A172 (cell line): Measurements from ENCODE around the gene AMMECR1. TPM values are rescaled to one million over a fixed set of nuclear protein-coding genes. Genes with fewer than 3 reads are reported as not detected.
A peak's percentile ranks its signal among the peaks of the same experiment; 100 is the strongest.
"Not testable (repeated sequence)": the region's sequence is repeated elsewhere in the genome, so short reads cannot be mapped to it uniquely, and the experiment has no call there.

ENCODE experiments used
- DNase-seq: peaks from one replicate; pipeline ENCODE4 v3.0.0-alpha.2; 2015; ENCODE audit warnings: low spot score
- total RNA-seq: library from RNA; depleted of rRNA; stranded (reverse); fragments of >200 nt; shearing (Covaris generic); gene quantifications from 2 replicates; pipeline ENCODE4 v1.2.3, GENCODE V29; 2014; rRNA removed

The AMMECR1 gene
- 7.8 and 8.3 TPM in 2 replicates for total RNA-seq

DNA sequence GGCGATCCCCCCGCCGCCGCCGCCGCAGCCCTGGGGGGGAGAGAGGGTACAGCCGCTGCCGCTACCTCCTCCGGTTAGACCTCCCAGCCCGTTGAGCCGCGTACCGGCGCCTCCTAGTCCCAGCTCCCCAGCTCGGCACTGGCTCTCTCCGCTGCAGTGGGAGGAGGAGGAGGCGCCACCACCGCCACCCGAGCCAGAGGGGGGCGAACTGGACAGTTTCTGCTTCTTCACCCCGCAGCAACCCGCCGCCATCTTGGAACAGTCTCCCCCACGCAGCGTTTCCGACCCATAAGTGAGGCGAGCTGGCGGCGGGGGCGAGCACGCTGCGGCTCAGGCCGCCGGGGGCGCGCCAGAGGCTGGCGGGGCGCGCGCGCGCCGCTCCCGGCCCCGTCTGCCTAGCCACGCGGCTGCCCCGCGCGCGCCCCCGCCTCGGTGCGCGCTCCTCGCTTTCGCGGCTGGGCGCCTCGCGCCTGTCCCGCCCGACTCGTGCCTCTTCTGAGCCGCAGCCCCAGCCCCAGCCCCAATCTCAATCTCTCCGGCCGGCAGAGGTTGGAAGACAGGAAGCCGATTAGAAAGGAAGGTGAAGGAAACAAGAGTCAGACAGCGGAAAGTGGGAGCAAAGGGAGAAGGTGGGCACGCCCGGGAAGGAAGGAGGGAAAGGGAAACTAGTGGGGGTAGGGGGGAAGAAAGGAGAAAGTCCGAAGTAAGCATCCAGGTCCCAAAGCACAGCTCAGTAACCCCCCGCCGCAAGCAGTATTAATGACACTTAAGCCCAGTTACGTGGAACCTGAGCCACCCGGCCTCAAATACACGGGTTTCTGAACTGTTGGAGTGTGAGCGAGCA lies at the start of gene AMMECR1:
Gene AMMECR1, minus strand, starts transcription at position 266 of the 844 bp plus-strand sequence. Its CDS starts 14 bp downstream, at position 252.
- DNase-seq, result peak; percentile 42

DNA sequence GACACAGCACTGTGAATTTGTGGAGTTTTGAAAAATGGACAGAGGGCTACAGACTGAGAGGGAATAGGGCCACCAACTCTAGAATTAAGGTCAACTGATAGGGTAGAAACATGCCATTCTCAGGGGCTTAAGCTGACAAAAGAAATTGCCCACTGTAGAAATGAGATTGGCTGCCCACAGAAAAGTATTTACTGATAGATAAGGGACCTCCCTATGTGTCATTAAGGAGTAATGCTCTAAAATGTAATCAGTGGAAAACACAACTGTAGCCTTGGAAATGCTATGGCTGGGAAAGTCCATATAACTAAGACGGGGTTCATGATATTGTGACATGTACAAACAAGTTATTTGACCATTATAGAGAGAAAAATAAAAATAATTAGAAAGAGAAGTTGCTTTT lies 45.4 kb upstream of the AMMECR1 start:
- no peak for DNase-seq

DNA sequence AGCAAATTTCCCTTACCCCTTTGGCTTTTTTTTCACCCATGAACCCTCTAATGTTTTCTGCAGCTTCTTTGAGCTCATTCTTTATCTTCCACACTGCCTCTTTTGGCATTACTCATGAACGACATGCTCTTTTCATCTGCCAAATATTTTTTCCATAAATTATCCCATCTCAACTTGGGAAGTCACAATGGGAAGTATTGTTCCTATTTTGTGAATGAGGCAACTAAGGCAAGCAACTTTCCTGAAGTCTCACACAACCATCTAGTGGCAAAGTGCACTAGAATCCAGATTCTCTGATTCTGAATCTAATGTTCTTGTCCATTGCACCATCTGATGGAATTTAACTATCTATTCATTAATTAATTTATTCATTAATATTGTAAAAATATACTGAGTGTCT lies 41.4 kb upstream of the AMMECR1 start:
- DNase-seq, result no peak

DNA sequence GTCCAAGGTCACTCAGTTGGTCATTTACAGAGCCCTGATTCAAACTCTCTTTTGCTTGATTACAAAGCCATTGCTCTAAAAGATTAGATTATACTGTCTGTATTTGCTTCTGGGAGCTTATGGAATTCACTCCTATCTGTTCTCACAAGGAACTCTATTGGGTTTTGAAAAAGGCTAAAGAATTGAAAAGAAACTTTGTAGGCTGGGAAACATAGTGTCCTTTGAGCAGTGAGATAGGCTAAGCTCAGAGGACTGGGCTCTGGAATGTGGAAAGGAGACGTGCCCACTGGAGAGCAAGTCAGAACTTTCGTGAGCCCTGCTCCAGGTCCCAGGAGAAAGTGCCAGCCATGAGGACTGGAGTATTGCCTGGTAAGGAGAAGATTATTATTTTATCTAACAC lies 40.7 kb upstream of the AMMECR1 start, which contains the start of gene RTL9:
Gene RTL9, plus strand, starts transcription at position 301 of the 400 bp plus-strand sequence. CDS start 91,770 bp downstream, outside the sequence.
- no peak for DNase-seq

DNA sequence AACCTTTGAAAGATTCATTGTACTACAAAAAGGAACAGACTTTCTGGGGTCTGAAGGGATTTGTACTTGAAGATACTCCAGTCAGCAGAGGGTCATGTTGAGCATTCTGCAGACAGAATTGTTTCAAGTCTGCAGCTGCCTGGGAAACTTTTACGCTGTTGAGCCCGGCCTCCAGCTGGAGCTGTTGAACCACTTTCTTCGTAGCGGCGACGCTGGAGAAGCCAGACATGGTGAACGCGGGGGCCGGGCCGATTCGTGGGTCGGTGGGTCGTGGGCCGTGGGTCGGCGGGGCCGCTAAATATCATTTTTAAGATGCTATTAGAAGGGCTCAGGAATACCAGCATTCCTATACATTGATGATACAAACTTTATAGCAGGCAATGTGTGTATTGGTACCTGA lies 28.8 kb upstream of the AMMECR1 start:
- no peak for DNase-seq

DNA sequence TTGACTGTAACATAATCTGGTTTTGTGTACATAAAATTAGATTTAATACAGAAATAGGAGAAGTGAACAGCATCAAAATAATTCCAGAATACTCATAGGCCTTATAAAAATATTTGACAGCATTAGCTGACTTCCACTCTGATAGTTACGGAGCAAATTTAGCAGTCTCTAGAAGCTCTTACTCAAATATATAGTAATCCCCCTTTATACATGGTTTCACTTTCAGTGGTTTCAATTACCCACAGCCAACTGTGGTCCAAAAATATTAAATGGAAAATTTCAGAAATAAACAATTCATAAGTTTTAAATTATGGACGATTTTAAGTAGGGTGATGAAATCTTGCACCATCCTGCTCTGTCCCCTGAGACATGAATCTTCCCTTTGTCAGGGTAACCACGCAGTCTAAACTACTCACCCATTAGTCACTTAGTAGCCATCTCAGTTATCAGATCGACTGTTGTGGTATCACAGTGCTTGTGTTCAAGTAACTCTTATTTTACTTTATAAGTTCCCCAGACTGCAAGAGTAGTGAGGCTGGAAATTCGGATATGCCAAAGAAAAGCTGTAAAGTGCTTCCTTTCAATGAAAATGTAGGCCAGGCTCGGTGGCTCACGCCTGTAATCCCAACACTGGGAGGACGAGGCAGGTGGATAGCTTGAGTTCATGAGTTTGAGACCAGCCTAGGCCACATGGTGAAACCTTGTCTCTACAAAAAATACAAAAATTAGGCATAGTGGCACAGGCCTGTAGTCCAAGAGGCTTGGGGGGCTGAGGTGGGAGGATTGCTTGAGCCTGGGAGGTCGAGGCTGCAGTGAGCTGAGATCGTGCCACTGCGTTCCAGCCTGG lies 23.5 kb upstream of the AMMECR1 start:
- peak; percentile 56 for DNase-seq

DNA sequence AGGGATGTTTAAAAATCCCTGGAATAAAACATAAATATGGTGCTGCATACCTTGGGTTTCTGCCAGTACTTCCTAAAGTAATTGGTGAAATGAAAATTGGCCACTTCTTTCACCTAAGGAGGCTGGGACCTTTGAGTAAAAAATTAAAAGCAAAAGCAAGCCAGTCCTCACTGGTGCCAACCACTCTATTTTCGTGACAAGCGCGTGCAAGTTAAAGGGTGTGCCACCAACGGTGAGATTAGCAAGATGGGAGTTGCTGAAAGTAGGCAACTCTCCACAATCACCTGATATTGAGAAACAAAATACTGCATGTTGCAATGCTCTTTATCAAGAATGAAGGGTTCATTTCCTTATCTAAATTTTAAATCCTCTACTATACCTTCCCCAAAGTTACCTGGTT lies 21.1 kb upstream of the AMMECR1 start:
- no peak for DNase-seq

DNA sequence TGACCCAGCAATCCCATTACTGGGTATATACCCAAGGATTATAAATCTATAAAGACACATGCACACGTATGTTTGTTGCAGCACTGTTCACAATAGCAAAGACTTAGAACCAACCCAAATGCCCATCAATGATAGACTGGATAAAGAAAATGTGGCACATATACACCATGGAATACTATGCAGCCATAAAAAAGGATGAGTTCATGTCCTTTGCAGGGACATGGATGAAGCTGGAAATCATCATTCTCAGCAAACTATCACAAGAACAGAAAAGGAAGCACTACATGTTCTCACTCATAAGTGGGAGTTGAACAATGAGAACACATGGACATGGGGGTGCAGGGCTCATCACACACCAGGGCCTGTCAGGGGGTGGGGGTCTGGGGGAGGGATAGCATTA lies 15.6 kb upstream of the AMMECR1 start:
- DNase-seq, result not testable (repeated sequence)

DNA sequence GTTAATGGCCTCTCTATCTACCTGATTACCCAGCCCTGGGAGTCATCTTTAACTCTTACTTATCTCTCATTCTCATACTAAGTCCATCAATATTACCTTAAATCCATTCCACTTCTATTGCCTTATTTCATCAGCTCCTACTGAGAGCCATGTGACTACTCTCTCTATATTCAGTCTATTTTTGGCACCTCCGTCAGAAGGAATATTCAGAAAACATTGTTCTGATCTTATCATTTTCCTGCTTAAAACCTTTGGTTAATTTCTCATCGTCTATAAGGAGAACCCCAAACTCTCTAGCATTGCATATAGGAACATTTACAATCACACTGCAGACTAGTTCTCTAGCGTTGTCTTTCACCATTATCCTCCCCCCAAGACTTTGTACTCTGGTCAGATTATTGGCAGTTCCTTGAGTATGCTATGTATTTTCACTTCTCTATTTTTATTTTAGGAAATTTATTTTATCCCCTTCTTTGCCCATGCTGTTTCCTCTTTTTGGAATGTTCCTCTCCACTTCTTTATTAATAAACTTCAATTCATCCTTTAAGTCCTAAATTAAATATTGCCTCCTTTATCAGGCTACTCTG lies 13.7 kb upstream of the AMMECR1 start:
- no peak for DNase-seq

DNA sequence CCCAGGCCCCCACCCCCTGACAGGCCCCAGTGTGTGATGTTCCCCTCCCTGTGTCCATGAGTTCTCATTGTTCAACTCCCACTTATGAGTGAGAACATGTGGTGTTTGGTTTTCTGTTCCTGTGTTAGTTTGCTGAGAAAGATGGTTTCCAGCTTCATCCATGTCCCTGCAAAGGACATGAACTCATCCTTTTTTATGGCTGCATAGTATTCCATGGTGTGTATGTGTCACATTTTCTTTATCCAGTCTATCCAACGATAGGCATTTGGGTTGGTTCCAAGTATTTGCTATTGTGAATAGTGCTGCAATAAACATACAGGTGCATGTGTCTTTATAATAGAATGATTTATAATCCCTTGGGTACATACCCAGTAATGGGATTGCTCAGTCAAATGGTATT lies 10.7 kb upstream of the AMMECR1 start:
- not testable (repeated sequence) for DNase-seq

DNA sequence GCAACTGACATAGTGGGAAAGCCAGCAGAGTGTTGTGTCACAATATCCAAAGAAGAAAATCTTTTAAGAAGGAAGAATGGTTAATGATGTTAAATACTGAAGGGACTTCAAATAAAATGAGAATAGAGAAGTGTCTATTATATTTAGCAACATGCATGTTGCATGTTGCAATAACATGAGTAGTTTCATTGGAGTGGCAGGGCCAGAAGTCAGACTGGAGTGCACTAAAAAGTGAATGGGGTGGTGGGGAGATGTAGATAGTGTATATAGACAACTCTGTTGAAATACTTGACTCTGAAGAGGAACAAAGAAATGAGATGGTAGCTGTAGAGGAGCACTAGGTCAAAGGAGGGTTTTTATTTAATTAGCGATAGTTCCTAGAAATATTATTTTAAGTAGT lies 9.5 kb upstream of the AMMECR1 start:
- no peak for DNase-seq

DNA sequence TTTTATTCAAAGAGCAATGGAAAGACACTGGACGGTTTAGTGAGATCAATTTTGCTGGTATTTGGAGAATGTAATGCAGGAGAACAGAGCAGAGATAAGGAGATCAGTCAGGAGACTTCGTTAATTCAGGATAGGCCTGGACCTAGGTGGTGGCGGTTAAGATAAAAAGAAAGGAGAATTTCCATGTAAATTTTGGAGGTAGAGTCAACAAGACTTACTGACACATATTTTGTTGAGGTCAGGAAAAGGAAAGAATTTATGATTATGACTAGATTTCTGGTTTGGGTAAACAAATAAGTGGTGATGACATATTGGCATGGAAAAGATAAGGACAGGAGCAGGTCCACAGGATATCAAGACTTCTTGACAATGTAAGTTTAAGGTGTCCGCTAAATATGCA lies 8.8 kb upstream of the AMMECR1 start:
- no peak for DNase-seq

DNA sequence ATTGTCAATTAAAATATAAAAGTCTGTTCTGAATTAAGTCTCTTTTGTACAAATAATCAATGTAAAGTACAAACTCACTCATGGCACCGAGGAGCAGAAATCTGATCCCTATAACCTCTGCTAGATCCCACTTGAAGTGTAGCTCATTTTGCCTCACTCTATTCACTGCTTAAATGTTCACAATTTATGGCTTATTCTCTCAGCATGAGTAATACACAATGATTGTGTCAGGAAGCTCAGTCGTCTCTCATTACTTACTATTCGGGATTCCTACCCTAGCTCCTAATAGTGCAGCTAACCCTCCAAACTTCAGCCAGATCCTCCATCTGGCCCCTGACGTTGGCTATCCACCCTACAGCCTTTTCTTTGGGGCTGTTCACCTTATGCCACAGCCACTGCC lies 4.7 kb upstream of the AMMECR1 start:
- no peak for DNase-seq

DNA sequence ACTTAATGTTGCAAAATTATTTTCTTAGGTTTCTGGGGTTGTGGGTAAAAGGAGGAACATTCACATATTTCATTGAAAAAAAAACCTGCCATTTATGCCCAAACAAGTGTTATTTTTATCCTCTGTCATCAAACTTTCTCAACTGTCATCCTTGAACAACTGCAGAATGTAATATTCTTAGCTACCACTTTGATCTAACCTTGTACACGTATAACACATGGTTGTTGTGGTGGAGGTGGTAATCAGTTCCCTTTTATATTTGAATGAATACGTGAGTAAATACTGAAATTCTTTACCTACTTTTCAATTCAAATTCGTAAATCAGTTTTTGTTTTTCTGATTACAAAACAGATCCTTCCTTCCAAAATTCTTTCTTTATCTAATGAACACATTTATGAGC lies 3.8 kb upstream of the AMMECR1 start:
- no peak for DNase-seq

DNA sequence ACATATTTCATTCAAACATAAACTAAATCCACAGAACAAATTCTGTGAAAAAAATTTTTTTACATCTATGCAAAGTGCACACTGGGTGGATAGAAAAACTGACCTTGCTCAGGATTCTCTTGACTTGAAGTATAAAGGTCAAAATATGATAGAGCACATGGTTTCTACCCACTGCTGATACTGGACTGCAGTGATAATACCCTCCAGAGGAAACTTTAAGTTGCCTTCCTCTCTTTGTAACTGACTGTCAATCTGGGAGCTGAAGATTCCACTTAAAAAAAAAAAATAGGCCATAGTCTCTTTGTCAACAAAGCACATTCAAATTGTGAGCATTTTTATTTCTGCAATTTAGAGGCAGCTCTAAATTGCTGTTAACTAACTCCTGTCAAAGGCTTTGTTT lies 3.2 kb upstream of the AMMECR1 start:
- DNase-seq, result no peak

DNA sequence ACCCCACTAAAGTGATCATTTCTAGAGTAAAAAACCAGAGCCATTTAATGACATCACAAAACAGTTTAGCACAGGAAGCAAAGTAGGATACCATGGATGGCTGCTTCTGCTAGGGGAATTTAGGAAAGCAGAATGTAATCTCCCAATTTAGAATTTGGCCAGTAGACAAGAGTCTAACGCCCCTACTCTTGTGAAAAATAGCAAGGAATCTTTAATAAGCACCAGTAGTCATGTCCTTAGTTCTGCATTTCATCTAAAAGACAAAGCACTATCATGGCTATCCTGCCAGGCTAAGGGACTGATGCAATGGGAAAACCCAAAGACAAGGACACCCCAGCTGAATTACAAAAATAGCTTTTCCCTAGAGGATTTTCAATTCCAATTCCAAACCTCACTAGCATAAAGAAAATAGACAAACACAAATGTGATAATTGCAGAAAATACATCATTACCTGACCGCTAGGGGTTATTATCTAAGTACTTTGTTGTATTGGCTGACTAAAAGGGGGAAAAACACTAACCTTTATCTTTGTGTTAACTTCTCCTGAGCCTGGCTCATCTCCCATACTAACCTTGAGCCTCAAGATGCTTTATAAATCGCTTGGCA lies 2.6 kb upstream of the AMMECR1 start:
- DNase-seq, result no peak

DNA sequence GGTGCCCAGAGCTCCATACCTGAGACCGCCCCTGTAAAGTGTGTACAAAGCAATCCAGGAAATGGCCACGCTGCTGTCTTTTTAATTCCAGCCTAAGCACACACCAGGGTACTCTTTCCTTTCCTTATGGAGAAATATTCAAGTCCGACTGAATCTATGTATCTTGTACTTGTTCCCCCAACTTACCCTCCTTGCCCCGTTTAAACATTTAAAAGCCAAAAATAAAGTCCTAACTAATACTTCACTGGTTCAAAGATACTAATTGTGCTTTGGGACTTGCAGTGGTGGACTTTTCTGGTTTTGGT lies 731 bp upstream of the AMMECR1 start:
- no peak for DNase-seq

DNA sequence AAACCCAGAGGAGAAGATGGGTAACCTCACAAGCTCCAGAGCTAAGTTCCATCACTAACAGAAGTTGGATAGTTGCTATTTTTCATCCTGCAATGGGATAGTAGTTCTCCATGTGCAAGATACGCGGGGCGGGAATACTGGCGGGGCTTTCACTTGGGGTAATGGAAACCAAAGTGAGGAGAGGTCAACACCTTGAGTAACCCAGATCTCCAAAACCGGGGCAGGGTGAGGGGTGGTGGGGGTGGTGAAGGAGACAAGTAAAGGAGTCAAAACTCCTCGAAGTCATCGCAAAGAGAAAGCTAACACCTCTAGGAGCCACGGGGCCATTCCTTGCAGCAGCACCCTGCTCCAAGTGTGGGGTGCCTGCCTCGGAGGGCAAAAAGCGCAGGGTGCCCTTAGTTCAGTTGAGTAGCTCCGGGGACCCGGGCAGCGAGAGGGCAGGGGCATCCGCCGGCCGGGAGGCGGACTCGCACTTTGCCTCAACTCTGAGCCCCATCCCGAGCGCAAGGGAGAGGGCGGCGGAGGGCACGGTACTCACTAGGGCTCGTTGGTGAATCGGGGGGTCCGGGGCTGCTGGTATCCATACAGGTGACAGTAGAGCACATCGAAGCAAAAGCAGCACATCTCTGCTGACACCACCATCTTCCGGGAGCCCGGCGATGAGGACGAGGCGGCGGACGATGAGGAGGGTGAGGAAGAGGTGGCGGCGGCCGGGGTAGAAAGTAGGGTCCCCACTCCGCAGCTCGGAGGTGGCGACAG lies 645 bp downstream of the AMMECR1 start:
- no peak for DNase-seq

DNA sequence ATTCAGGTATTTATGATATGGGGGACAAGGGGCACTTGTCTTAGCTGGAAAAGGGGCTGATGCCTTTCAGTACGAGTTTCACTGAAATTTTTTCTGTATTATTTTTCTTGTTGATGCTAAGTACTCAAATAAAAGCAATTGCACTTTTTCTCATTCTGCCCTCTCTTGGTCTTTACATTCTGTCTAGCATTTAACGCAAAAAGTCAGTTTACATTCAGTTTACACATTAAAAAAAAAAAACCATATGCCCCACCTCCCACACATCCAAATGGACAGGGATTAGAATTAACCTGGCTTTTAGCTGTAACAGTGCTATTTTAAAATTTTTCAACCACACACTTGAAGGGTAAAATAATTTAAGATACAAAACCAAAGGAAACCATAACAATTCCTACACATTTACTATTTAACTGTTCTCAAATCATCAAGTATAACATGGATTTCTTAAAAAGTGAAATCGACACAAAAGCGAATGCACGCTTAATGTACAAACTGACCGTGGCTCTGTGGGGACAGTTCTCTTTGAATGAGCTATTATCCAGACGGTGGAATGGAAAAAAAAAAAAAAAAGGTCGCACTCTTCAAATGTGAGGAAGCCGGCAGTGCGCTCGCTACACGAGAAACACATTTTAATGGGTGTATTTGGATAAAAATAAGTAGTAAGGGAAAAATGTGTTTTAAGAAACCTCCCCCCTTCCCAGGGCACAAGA lies 1.4 kb downstream of the AMMECR1 start:
- no peak for DNase-seq

DNA sequence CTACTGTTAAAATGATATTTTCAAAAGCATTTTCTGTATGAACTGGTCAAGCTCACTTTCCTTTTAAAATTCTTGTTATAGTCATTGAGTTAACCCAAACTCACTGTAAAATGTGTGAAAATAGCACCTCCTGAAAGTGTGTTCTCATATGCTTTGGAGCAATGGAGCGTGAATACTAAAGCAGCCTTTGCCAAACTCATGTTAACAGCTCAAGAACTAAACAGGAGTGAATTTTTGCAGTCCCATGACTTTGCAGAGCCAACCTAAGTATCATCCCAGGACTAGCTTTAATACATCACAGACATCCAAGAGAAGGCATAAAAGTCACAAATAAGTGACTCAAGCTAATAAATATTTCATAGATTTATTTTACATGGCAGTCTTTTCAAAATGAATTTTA lies 2.3 kb downstream of the AMMECR1 start:
- no peak for DNase-seq
